ENCODE measurements around the gene TAOK1.

- TF ChIP-seq CTCF (IDR thresholded peaks at IDR 0.05; ENCODE audit: poor library complexity) (no peak), EZH2 (IDR thresholded peaks at IDR 0.05; ENCODE audit: borderline replicate concordance) (no peak)
These were observed 153.9 kb downstream of the TAOK1 start for GRCh38 chr17:29544066-29544465.

Measured in hepatocyte (in vitro differentiated cells).